HEK293 (cell line): ENCODE data around the gene IGDCC3.

Experiments
- CTCF ChIA-PET: fragments of 350-600 bp; formaldehyde crosslinking; extraction: SDS; loops from one replicate; lab custom pipeline; 2021; ENCODE audit warnings: antibody characterized with exemption; lab: Yijun Ruan, JAX
- POLR2A ChIA-PET: fragments of 300-600 bp; formaldehyde crosslinking; extraction: SDS; loops from one replicate; lab custom pipeline; 2020; ENCODE audit warnings: antibody characterized with exemption, inconsistent platforms; lab: Yijun Ruan, JAX
- H3K27ac ChIP-seq: fragments of 200-500 bp; sonication (Bioruptor generic); 2 replicates; pipeline ENCODE4 v1.5.1; 2014; ENCODE audit warnings: low read depth, low read length, control low read depth, inconsistent platforms; ENCODE audit errors: extremely low read depth
- H3K36me3 ChIP-seq, 2 experiments: fragments of 200-500 bp in 1 of 2; sonication (Bioruptor generic) in 1 of 2; 1 replicate in 1 of 2; 2 replicates in 1 of 2; pipeline ENCODE4 v1.5.1; 2014 to 2017; ENCODE audit warnings: inconsistent platforms in 2 of 2, low read length in 2 of 2; ENCODE audit not compliant: control insufficient read depth in 2 of 2, insufficient read depth in 1 of 2
- H3K4me1 ChIP-seq: fragments of 200-500 bp; sonication (Bioruptor generic); 2 replicates; pipeline ENCODE4 v1.5.1; 2014; ENCODE audit warnings: mild to moderate bottlenecking, low read length, inconsistent platforms; ENCODE audit not compliant: control insufficient read depth, insufficient read depth
- H3K4me3 ChIP-seq: 2 replicates; pipeline ENCODE4 v1.5.1; 2011; ENCODE audit warnings: low read depth, mild to moderate bottlenecking, control low read depth, low read length, moderate library complexity
- H3K9me3 ChIP-seq: fragments of 200-500 bp; sonication (Bioruptor generic); 2 replicates; pipeline ENCODE4 v1.5.1; 2014; ENCODE audit warnings: low read depth, low read length, inconsistent platforms; ENCODE audit not compliant: control insufficient read depth, insufficient read depth
- GLIS1 ChIP-seq: fragments of 450-650 bp; formaldehyde crosslinking; IDR thresholded peaks from 2 replicates; pipeline ENCODE4 v1.5.1; 2016; ENCODE audit warnings: missing biosample characterization, missing genetic modification characterization
- GLIS2 ChIP-seq: fragments of 450-650 bp; formaldehyde crosslinking; IDR thresholded peaks from 2 replicates; pipeline ENCODE4 v1.5.1; 2016; ENCODE audit warnings: missing biosample characterization, missing genetic modification characterization
- KLF8 ChIP-seq: fragments of 450-650 bp; formaldehyde crosslinking; IDR thresholded peaks from 2 replicates; pipeline ENCODE4 v1.5.1; 2016; ENCODE audit warnings: missing biosample characterization, missing genetic modification characterization
- MEIS1 ChIP-seq: sonication (generic); formaldehyde crosslinking; IDR thresholded peaks from 2 replicates; pipeline ENCODE4 v1.8.1; 2022; ENCODE audit warnings: missing genetic modification reagents, mild to moderate bottlenecking, borderline replicate concordance
- SALL2 ChIP-seq: fragments of 450-650 bp; formaldehyde crosslinking; IDR thresholded peaks from 2 replicates; pipeline ENCODE4 v1.5.0; 2017; ENCODE audit warnings: missing biosample characterization, mild to moderate bottlenecking, missing genetic modification characterization, borderline replicate concordance
- TSHZ1 ChIP-seq: fragments of 450-650 bp; formaldehyde crosslinking; IDR thresholded peaks from 2 replicates; pipeline ENCODE4 v1.5.1; 2016; ENCODE audit warnings: missing biosample characterization, missing genetic modification characterization, borderline replicate concordance
- ZBTB17 ChIP-seq: fragments of 450-650 bp; formaldehyde crosslinking; IDR thresholded peaks from 2 replicates; pipeline ENCODE4 v1.5.1; 2016; ENCODE audit warnings: missing biosample characterization, missing genetic modification characterization
- ZBTB21 ChIP-seq: fragments of 450-650 bp; formaldehyde crosslinking; IDR thresholded peaks from 2 replicates; pipeline ENCODE4 v1.5.1; 2017; ENCODE audit warnings: missing biosample characterization, missing genetic modification characterization
- ZIC2 ChIP-seq: fragments of 450-650 bp; formaldehyde crosslinking; IDR thresholded peaks from 2 replicates; pipeline ENCODE4 v1.5.1; 2016; ENCODE audit warnings: missing biosample characterization, missing genetic modification characterization
- ZNF121 ChIP-seq: fragments of 450-650 bp; formaldehyde crosslinking; IDR thresholded peaks from 2 replicates; pipeline ENCODE4 v1.5.1; 2016; ENCODE audit warnings: missing biosample characterization, missing genetic modification characterization
- ZNF133 ChIP-seq: fragments of 450-650 bp; formaldehyde crosslinking; IDR thresholded peaks from 2 replicates; pipeline ENCODE4 v1.5.1; 2016; ENCODE audit warnings: missing biosample characterization, missing genetic modification characterization
- ZNF140 ChIP-seq: fragments of 450-650 bp; formaldehyde crosslinking; IDR thresholded peaks from 2 replicates; pipeline ENCODE4 v1.5.1; 2016; ENCODE audit warnings: missing biosample characterization, missing genetic modification characterization
- ZNF223 ChIP-seq: fragments of 450-650 bp; formaldehyde crosslinking; IDR thresholded peaks from 2 replicates; pipeline ENCODE4 v1.5.1; 2016; ENCODE audit warnings: missing biosample characterization, missing genetic modification characterization
- ZNF292 ChIP-seq: fragments of 450-650 bp; formaldehyde crosslinking; IDR thresholded peaks from 2 replicates; pipeline ENCODE4 v1.5.1; 2016; ENCODE audit warnings: low read depth, missing biosample characterization, missing genetic modification characterization, borderline replicate concordance
- ZNF362 ChIP-seq: fragments of 450-650 bp; formaldehyde crosslinking; IDR thresholded peaks from 2 replicates; pipeline ENCODE4 v1.5.1; 2016; ENCODE audit warnings: missing biosample characterization, missing genetic modification characterization
- ZNF391 ChIP-seq: fragments of 450-650 bp; formaldehyde crosslinking; IDR thresholded peaks from 2 replicates; pipeline ENCODE4 v1.5.1; 2016; ENCODE audit warnings: low read depth, missing biosample characterization, missing genetic modification characterization, borderline replicate concordance
- ZNF398 ChIP-seq: fragments of 450-650 bp; formaldehyde crosslinking; IDR thresholded peaks from 2 replicates; pipeline ENCODE4 v1.5.1; 2017; ENCODE audit warnings: missing biosample characterization, missing genetic modification characterization
- ZNF544 ChIP-seq: fragments of 450-650 bp; formaldehyde crosslinking; IDR thresholded peaks from 2 replicates; pipeline ENCODE4 v1.5.0; 2017; ENCODE audit warnings: missing biosample characterization, missing genetic modification characterization
- ZNF600 ChIP-seq: fragments of 450-650 bp; formaldehyde crosslinking; IDR thresholded peaks from 2 replicates; pipeline ENCODE4 v1.5.1; 2016; ENCODE audit warnings: missing biosample characterization, missing genetic modification characterization
- ZNF747 ChIP-seq: fragments of 450-650 bp; formaldehyde crosslinking; IDR thresholded peaks from 2 replicates; pipeline ENCODE4 v1.5.1; 2016; ENCODE audit warnings: missing biosample characterization, missing genetic modification characterization
- TF ChIP-seq, protein P1 (sequence below): fragments of 450-650 bp; formaldehyde crosslinking; IDR thresholded peaks from 2 replicates; pipeline ENCODE4 v1.5.1; 2017; ENCODE audit warnings: missing biosample characterization, missing genetic modification characterization

The IGDCC3 gene

DNA sequence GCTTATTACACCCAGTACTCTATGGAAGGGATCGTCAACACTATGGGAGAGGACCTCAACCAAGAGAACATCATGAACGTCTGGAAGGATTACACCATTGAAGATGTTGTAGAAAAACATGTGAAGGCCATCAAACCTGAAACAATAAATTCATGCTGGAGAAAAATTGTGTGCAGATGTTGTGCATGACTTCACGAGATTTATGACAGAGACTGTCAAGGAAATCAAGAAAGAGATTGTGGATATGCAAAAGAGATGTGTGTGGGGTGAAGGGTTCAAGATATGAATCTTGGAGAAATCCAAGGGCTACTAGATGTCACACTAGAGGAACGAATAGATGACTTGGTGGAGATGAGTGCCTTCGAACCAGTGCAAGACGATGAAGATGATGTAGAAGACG lies 87.6 kb downstream of the IGDCC3 start (continued):
- no peak for TF ChIP-seq ZIC2 (tag by site-specific recombination)
- TF ChIP-seq TSHZ1, result no peak
- TF ChIP-seq MEIS1, result no peak
- TF ChIP-seq ZNF223 (tag by site-specific recombination), result no peak
- no peak for TF ChIP-seq ZBTB17 (tag by site-specific recombination)
- TF ChIP-seq, all 188 proteins: peak for 0

DNA sequence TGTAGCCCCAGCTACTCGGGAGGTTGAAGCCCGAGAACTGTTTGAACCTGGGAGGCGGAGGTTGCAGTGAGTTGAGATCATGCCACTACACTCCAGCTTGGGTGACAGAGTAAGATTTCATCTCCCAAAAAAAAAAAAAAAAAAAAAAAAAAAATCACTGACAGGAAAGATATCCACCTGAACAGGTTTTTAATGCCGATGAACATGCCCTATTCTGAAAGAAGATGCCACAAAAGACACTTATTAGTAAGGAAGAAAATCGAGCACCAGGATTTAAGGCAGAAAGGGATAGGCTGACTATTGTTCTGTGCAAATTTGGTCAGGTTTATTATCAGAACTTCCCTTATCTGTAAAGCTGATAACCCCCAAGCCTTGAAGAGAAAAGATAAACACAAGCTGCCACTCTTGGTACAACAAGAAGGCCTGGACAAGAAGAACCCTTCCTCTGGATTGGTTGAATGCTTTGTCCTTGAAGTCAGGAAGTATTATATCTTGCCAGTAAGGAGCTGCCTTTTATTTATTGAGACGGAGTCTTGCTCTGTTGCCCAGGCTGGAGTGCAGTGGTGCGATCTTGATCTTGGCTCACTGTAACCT lies 88.4 kb downstream of the IGDCC3 start:
- Histone ChIP-seq H3K36me3 (no peaks in the 10 kb centered on the region; a peak in 1 of 3 replicates), H3K9me3 (no peaks in the 10 kb centered on the region), H3K4me1 (no peaks in the 10 kb centered on the region; the same call in none of the 2 replicates), H3K27ac (no peak overlapping the region), H3K4me3 (no peak overlapping the region)
- TF ChIP-seq ZNF121 (peak; percentile 84), ZNF362 (tag by site-specific recombination) (peak; percentile 94), TSHZ1 (no peak)
- ChIA-PET CTCF (interaction anchor here (0.7 to 1.5 kb wide), 2 partner anchors 15 to 491 kb away, joined by 3 to 6 read pairs; partner anchors contain the start of gene RNU5B-1), POLR2A (interaction anchor here (2.4 kb wide), 1 partner anchor 15 kb away, joined by 11 read pairs; the partner anchor contains the start of gene RNU5B-1)

DNA sequence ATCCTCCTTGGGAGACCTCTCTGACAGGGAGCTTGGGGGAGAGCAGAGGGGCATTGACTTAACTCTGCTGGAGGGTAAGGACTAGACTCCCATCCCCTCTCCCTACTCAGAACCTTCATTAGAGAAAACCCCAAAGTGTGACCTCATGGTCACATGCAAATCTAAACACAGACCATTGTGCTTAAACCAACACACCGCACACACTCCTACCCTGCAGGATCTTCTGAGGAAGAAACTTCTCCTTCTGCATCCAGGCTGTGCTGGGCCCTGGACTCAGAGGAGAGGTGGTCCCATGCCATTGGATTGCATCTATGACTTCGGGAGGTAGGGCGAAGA lies 90.3 kb downstream of the IGDCC3 start:
- no peaks in the 10 kb centered on the region; the same call in none of the 2 replicates for H3K4me1 ChIP-seq
- no peak overlapping the region; the same call in 1 of the 2 replicates for H3K27ac ChIP-seq
- H3K9me3 ChIP-seq, result no peaks in the 10 kb centered on the region
- POLR2A ChIA-PET, result interaction anchor here (0.6 to 2.7 kb wide), 7 partner anchors 10 to 221 kb away, joined by 3 to 73 read pairs (median 11); partner anchors contain the start of genes CLPX and RNU5B-1
- CTCF ChIA-PET, result interaction anchor here (0.6 to 7.9 kb wide), 9 partner anchors 9 to 586 kb away, joined by 3 to 80 read pairs (median 7); partner anchors contain the start of gene CILP
- peaks cover 0 to 7% of the 10 kb centered on the region in 2 experiments; a peak in 2 of 3 replicates for H3K36me3 ChIP-seq
- H3K4me3 ChIP-seq, result no peak overlapping the region
- TF ChIP-seq ZNF747 (tag by site-specific recombination) (no peak), ZBTB21 (tag by site-specific recombination) (0 out of 2 replicates have a peak, but pooled peaks have one; percentile 10), GLIS2 (tag by site-specific recombination) (0 out of 2 replicates have a peak, but pooled peaks have one; percentile 15), ZNF133 (tag by site-specific recombination) (no peak), ZNF398 (tag by site-specific recombination) (peak; percentile 90), ZNF391 (tag by site-specific recombination) (no peak), KLF8 (tag by site-specific recombination) (no peak), ZNF544 (no peak), GLIS1 (tag by site-specific recombination) (peak; percentile 63; the same call in 1 of the 2 replicates), ZBTB17 (tag by site-specific recombination) (peak; percentile 63; the same call in 1 of the 2 replicates), ZNF600 (tag by site-specific recombination) (peak; percentile 46; the same call in 1 of the 2 replicates), ZNF140 (tag by site-specific recombination) (no peak), ZNF292 (tag by site-specific recombination) (no peak), SALL2 (tag by site-specific recombination) (no peak)
- TF ChIP-seq, protein P1, sequence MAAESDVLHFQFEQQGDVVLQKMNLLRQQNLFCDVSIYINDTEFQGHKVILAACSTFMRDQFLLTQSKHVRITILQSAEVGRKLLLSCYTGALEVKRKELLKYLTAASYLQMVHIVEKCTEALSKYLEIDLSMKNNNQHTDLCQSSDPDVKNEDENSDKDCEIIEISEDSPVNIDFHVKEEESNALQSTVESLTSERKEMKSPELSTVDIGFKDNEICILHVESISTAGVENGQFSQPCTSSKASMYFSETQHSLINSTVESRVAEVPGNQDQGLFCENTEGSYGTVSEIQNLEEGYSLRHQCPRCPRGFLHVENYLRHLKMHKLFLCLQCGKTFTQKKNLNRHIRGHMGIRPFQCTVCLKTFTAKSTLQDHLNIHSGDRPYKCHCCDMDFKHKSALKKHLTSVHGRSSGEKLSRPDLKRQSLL (tag by site-specific recombination), result no peak
